Measurements from ENCODE around the gene GBF1. TPM values are rescaled to one million over a fixed set of nuclear protein-coding genes. Genes with fewer than 3 reads are reported as not detected.

GBF1 gene
- total and polyA plus RNA-seq, 2 of the 13 experiments (the other 11 are each of a cell fraction or from before 2014, with no cell fraction given) = 17.1 to 21.9 TPM

GRCh38 chr10:102420714-102421506 is 175.6 kb downstream of the GBF1 start, which contains the start of gene FBXL15 (continued):
- TF ChIP-seq ADNP (CRISPR knock-in tag; IDR thresholded peaks at IDR 0.05) (no peak), ZBTB37 (CRISPR knock-in tag; IDR thresholded peaks at IDR 0.05) (no peak), ZNF276 (CRISPR knock-in tag; IDR thresholded peaks at IDR 0.05; ENCODE audit: low read depth) (0 out of 2 replicates have a peak, but pooled peaks have one; percentile 22), ZNF597 (CRISPR knock-in tag; IDR thresholded peaks at IDR 0.05) (no peak), RCOR2 (CRISPR knock-in tag; IDR thresholded peaks at IDR 0.05) (peak; percentile 33; the same call in 1 of the 2 replicates), FOSL2 (CRISPR knock-in tag; IDR thresholded peaks at IDR 0.05) (peak; percentile 49; the same call in 1 of the 2 replicates), NFE2 (CRISPR knock-in tag; IDR thresholded peaks at IDR 0.05) (no peak), HIC2 (CRISPR knock-in tag; IDR thresholded peaks at IDR 0.05; ENCODE audit: low read depth) (no peak), SKI (IDR thresholded peaks at IDR 0.05; ENCODE audit: partially characterized antibody) (peak; percentile 14), EEA1 (CRISPR knock-in tag; IDR thresholded peaks at IDR 0.05; ENCODE audit: borderline replicate concordance) (no peak), ZNF512 (CRISPR knock-in tag; IDR thresholded peaks at IDR 0.05) (no peak), SIN3A (IDR thresholded peaks at IDR 0.05; ENCODE audit: borderline replicate concordance, low read depth, low read length) (peak; percentile 89; the same call in 1 of the 2 replicates), ZBTB10 (CRISPR knock-in tag; IDR thresholded peaks at IDR 0.05; ENCODE audit: borderline replicate concordance) (peak; percentile 69), CREB3 (CRISPR knock-in tag; IDR thresholded peaks at IDR 0.05) (0 out of 2 replicates have a peak, but pooled peaks have one; percentile 32), ZNF816 (CRISPR knock-in tag; IDR thresholded peaks at IDR 0.05; ENCODE audit: borderline replicate concordance) (no peak), DPF2 (CRISPR knock-in tag; IDR thresholded peaks at IDR 0.05; ENCODE audit: borderline replicate concordance, low read depth) (no peak)
